Fibroblast of skin of abdomen (primary cell): ENCODE data around the gene ARHGEF12. TPM values are rescaled to one million over a fixed set of nuclear protein-coding genes. Genes with fewer than 3 reads are reported as not detected.

ENCODE experiments used
- DNase-seq: peaks from one replicate; pipeline ENCODE4 v3.0.0-alpha.2; 2013
- polyA plus RNA-seq, 2 experiments: library from polyadenylated mRNA; unstranded; fragments of 120-200 nt; gene quantifications; one replicate each; pipeline ENCODE4 v1.2.1, GENCODE V29; 2013; ENCODE audit not compliant: insufficient read length in 2 of 2

The ARHGEF12 gene
- polyA plus RNA-seq (2013, experiment 1 of 2; ENCODE audit: insufficient read length), result 57.0 TPM
- 53.1 TPM for polyA plus RNA-seq (2013, experiment 2 of 2; ENCODE audit: insufficient read length)

- DNase-seq, result peak; percentile 99
Measured at GRCh38 chr11:120335908-120336640, at the start of gene ARHGEF12. Gene ARHGEF12 (plus strand): TSS chr11:120336413. CDS start chr11:120337244, 831 bp downstream.

- no peak for DNase-seq
Measured at GRCh38 chr11:120288021-120288420, 48.2 kb upstream of the ARHGEF12 start.

- DNase-seq, result no peak
Measured at GRCh38 chr11:120289426-120289825, 46.8 kb upstream of the ARHGEF12 start.

- no peak for DNase-seq
Measured at GRCh38 chr11:120290956-120291355, 45.3 kb upstream of the ARHGEF12 start.

- DNase-seq, result no peak
Measured at GRCh38 chr11:120293038-120293800, 43.0 kb upstream of the ARHGEF12 start.

- no peak for DNase-seq
Measured at GRCh38 chr11:120294096-120294495, 42.1 kb upstream of the ARHGEF12 start.

GRCh38 chr11:120295099-120295498 is 41.1 kb upstream of the ARHGEF12 start:
- DNase-seq, result no peak

GRCh38 chr11:120296554-120296953 is 39.7 kb upstream of the ARHGEF12 start:
- no peak for DNase-seq

- DNase-seq, result no peak
Measured at GRCh38 chr11:120298461-120298860, 37.8 kb upstream of the ARHGEF12 start.

GRCh38 chr11:120302001-120302805 is 34.0 kb upstream of the ARHGEF12 start:
- no peak for DNase-seq

- peak; percentile 56 for DNase-seq
Measured at GRCh38 chr11:120303004-120303637, 33.1 kb upstream of the ARHGEF12 start.

- DNase-seq, result no peak
Measured at GRCh38 chr11:120304526-120304925, 31.7 kb upstream of the ARHGEF12 start.

- DNase-seq, result no peak
Measured at GRCh38 chr11:120305286-120305685, 30.9 kb upstream of the ARHGEF12 start.

GRCh38 chr11:120306519-120307242 is 29.5 kb upstream of the ARHGEF12 start:
- peak; percentile 92 for DNase-seq

GRCh38 chr11:120307476-120307875 is 28.7 kb upstream of the ARHGEF12 start:
- no peak for DNase-seq

GRCh38 chr11:120308081-120308480 is 28.1 kb upstream of the ARHGEF12 start:
- DNase-seq, result no peak

GRCh38 chr11:120310870-120311269 is 25.3 kb upstream of the ARHGEF12 start:
- no peak for DNase-seq

GRCh38 chr11:120314861-120315260 is 21.4 kb upstream of the ARHGEF12 start:
- DNase-seq, result no peak

GRCh38 chr11:120316880-120317688 is 19.1 kb upstream of the ARHGEF12 start:
- DNase-seq, result no peak

GRCh38 chr11:120317689-120318480 is 18.3 kb upstream of the ARHGEF12 start:
- no peak for DNase-seq
